Stomach (tissue), 4 donors: ENCODE data around the gene PIP4K2C.

Source experiments
- POLR2A ChIP-seq, 4 donors: fragments of 450-650 bp; IDR thresholded peaks; one replicate each; pipeline ENCODE4 v1.6.1; 2016; ENCODE audit warnings: antibody characterized with exemption in 4 of 4, control low read depth in 2 of 4, mild to moderate bottlenecking in 1 of 4, moderate library complexity in 1 of 4
- POLR2AphosphoS5 ChIP-seq, 3 donors: sonication (generic); formaldehyde crosslinking; IDR thresholded peaks; one replicate each; pipeline ENCODE4 v1.6.1; 2016; ENCODE audit warnings: antibody characterized with exemption in 3 of 3
- TF ChIP-seq, protein P1 (sequence below), 7 experiments: fragments of 450-650 bp in 4 of 7; fragments of 200-600 bp in 3 of 7; sonication (generic) in 3 of 7; IDR thresholded peaks; one replicate each; pipeline ENCODE4 v1.5.1; 2016 to 2019; ENCODE audit warnings: antibody characterized with exemption in 7 of 7, control low read depth in 2 of 7, mild to moderate bottlenecking in 1 of 7

DNA sequence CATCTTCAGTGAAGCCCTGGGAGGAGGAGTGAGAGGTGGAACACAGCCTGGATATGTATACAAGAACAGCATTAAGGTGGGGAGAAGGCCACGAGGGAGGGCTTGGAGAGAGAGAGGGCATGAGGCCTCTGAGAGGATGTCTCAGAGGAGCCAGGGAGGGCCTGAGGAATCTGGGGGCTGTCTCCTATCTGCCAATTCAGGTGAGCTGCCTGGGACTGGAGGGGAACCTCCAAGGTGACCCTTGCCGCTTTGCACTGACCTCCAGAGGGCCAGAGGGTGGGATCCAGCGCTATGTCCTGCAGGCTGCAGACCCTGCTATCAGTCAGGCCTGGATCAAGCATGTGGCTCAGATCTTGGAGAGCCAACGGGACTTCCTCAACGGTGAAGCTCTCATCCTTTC is 24.6 kb downstream of the PIP4K2C start:
- TF ChIP-seq, protein P1, sequence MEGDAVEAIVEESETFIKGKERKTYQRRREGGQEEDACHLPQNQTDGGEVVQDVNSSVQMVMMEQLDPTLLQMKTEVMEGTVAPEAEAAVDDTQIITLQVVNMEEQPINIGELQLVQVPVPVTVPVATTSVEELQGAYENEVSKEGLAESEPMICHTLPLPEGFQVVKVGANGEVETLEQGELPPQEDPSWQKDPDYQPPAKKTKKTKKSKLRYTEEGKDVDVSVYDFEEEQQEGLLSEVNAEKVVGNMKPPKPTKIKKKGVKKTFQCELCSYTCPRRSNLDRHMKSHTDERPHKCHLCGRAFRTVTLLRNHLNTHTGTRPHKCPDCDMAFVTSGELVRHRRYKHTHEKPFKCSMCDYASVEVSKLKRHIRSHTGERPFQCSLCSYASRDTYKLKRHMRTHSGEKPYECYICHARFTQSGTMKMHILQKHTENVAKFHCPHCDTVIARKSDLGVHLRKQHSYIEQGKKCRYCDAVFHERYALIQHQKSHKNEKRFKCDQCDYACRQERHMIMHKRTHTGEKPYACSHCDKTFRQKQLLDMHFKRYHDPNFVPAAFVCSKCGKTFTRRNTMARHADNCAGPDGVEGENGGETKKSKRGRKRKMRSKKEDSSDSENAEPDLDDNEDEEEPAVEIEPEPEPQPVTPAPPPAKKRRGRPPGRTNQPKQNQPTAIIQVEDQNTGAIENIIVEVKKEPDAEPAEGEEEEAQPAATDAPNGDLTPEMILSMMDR (IDR thresholded peaks at IDR 0.05): no peak
- TF ChIP-seq POLR2A (IDR thresholded peaks at IDR 0.05): no peak
- no peak for TF ChIP-seq POLR2AphosphoS5 (IDR thresholded peaks at IDR 0.05)
